Amniotic stem cell (primary cell): ENCODE data around the gene EPN3.

Experiments used
- DNase-seq: peaks from one replicate; lab custom pipeline; 2025; lab: John Stamatoyannopoulos, UW

EPN3 gene

DNA sequence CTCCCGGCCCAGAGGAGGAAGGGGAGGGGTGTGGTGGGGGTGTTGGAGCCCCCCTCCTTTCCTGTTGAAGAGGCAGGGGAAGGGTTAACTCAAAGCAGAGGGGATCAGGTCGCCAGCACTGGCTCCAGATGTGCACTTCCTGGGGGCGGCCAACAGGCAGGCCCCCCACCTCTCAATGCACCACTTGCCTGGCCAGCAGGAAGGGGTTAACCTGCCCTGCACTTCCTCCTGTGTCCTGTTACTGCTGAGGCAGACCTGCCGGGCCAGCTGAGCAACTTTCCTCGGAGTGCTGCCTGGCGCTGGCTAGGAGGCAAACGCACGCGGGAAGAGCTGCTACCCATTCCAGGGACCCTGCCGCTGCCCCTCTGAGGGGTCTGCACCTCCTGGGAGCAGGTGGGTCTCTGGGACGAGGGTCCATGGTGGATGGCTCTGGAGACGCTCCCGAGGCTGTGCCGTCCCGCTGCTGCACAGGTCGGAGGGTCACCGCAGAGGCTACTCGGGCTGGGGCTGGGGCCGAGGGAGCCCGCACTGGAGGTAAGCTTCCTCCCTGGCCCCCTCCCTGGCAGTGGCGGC is at the start of gene EPN3:
Gene EPN3, plus strand, starts transcription at position 284 of the 573 bp plus-strand sequence. CDS start 3,822 bp downstream, outside the sequence.
- DNase-seq, result no peak

DNA sequence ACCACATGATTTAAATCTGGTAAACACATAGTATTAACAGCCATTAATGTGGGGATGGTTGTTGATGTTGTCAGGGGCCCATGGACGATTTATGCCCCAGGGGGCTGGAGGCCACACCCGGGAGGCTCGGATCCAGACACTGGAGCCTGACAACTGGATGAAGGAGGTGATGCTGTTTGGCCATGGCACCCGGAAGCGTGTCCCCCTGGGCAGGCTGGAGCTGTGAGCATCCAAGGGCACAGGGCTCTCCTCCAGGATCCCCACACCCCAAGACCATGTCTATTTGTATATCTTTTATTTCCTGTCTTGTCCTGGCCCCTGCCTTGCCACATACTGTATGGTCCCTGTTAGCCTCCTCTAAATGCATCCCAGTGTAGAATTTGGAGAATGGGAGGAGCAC is 49.3 kb upstream of the EPN3 start:
- DNase-seq, result no peak

DNA sequence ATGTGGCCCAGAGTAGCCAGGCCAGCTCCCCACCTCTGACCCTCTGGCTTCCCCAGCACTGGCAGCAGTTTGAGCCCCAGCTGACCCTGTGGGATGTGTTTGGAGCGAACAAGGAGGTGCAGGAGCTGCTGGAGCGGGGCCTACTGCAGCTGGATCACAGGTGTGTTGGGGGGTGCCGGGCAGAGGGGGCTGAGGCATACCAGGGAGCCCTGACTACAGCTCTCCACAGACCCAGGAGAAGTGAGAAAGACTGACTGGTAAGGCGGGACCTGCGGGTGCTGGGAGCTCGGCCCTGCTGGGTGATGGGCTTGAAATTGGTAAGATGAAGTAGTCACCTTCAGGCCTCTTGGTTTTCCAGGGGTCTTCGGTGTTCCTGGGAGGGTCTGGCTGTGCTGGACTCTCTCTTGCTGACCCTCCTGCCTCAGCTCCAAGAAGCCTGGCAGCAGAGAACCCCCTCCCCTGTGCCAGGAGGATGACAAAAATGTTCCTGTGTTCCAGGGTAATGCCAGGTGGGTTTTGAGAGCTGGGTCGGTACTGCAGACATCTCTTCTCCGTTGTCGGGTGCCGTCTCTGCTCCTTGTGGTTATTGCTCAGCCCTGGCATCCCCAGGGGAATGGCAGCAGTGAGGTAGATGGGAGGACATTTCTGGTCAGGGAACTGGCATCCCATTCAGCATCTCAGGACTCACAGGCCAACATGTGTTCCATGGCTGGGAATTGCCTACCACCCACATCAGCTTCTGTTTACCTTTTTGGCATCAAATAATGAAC is 48.0 kb upstream of the EPN3 start:
- DNase-seq, result no peak

DNA sequence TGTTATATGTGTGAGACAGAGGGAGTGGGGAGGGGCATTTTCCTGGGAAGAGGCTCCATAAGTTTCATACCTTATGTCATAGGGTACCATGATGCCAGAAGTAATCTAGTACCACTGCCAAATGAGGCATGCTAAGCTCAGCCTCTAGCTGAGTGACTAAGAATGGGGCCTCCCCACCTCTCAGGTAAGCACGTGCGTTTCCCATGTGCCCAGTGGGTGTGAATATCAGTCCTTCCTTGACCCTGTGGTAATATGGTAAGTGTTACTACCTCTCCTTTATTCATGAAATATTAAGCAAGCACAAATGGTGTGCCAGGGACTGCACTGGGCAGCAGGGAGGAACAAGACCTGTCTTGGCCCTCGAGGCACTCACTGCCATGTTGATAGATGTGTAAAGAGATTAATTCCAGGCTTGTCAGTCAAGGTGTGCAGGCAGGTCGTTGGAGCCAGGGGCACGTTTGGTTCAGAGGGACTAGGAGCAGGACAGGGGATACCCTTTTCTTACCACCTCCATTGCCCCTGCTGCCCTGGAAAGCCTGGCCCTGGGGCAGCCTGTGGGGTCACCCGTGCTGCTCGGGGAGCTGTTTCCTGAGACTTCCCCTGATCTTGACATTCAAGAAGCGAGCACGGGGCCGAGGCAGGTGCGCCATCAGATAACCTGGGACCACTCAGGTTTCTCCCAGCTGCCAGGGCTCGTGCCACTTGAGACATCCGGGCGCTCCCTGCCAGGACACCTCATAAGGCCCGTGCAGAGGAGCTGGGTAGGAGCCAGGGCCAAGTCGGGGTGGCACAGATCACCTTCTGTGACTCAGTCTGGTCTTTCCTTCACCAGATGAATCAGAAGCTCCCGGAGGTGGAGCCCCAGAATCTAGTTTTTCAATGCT is 45.1 kb upstream of the EPN3 start:
- DNase-seq, result no peak

DNA sequence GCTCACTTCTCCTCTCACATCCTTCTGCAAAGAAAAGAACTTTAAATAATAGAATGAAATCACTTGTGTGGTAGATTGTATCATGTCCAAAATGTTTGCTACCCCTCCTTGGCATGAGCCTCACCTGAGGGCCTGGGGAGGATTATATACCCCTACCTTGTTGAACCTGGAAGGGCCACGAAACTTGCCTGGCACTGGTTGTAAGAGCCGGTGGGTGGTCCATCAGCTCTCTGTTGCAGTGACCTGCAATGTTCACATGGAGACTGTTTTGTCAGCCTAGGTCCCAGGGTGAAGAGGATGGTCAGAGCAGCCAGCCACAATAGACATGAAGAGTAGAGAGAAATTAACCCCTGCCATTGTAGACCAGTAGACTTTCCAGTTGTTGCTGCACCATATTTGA is 43.7 kb upstream of the EPN3 start:
- no peak for DNase-seq

DNA sequence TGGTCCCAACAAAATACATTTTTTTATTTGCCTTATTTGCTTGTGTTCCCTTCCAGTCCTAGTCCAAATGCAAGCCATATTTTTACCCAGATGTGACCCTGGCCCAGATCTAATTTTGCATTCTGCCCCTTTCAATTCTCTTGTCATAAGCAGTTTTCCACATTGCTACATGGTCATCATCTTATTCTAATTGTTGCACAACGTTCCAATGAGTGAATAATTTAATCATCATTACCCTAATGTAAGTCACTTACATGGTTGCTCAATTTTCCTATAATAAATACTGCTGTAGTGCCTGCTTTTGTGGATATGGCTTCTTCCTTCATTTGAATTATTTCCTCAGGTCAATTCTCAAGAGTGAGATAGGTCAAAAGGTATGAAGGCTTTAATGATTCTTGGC is 41.0 kb upstream of the EPN3 start:
- DNase-seq, result no peak

DNA sequence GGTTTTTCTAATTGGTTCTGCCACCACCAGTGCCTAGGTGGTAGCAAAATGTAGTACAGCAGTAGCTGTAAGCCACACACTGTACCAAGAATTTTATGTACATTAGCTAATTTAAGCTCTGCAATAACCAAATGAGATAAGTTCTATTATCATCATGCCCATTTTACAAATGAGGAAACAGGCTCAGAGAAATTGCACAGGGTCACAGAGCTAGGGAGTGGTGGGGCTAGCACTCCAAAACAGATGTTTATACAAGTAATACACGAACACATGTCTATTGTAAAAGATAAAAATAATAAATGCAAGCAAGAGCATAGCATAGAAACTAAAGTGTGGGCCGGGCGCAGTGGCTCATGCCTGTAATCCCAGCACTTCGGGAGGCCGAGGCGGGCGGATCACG is 40.3 kb upstream of the EPN3 start:
- DNase-seq, result no peak

DNA sequence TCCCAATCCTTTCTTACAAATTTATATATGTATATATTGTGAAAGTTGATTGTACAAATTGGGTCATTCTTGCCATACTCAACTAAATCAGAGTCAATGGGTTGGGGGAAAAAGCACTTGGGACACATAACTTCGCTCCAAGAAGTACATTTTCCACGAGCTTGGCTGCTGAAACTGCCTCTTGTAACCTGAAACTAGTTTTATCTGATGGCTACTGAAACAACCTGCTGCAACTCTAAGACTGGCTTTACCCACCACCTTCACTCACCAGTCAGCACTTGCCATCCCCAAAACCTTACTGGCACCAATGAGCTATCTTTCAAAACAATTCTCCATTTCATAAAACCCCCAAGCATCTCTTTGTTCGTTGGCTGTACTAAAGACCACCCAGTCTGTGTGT is 38.8 kb upstream of the EPN3 start:
- DNase-seq, result no peak

DNA sequence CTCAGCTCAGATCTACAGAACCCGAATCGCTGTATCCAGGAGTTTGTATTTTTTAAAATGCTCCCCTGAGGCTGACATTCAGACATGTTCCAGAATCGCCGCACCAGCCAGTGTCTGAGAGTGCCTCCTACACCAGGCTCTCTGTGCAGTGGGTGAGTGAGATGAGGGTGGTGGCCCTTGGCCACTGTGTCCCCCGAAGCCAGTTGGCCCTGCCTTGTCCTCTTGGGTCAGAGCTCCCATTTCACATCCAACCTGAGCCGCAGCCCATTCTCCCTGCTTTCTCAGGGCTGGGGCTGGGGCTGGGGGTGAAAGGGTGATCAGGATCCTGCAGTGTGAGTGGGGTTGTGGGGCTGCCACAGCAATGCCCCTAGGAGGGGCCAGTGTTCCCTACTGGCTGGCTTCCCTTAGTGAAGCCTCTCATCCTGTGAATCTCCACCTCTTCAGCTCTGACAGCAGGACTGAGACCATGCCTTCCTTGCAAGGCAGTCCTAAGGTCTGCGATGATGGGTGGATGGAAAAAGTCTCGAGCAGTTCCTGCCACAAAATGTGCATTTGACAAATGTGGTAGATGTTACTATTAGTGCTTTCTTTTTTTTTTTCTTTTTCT is 37.2 kb upstream of the EPN3 start:
- DNase-seq, result no peak

DNA sequence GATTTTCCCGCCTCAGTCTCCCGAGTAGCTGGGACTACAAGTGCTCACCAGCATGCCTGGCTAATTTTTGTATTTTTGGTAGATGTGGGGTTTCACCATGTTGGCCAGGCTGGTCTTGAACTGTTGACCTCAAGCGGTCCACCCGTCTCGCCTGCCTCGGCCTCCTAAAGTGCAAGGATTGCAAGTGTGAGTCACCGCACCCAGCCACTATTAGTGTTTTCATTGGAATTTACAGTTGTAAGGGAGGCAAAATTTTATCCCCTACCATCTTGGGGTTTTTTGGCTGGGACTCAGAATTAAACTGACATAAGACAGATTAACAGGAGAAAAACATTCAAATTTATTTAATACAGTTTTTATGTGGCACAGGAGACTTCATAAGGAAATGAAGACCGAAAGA is 36.6 kb upstream of the EPN3 start:
- no peak for DNase-seq

DNA sequence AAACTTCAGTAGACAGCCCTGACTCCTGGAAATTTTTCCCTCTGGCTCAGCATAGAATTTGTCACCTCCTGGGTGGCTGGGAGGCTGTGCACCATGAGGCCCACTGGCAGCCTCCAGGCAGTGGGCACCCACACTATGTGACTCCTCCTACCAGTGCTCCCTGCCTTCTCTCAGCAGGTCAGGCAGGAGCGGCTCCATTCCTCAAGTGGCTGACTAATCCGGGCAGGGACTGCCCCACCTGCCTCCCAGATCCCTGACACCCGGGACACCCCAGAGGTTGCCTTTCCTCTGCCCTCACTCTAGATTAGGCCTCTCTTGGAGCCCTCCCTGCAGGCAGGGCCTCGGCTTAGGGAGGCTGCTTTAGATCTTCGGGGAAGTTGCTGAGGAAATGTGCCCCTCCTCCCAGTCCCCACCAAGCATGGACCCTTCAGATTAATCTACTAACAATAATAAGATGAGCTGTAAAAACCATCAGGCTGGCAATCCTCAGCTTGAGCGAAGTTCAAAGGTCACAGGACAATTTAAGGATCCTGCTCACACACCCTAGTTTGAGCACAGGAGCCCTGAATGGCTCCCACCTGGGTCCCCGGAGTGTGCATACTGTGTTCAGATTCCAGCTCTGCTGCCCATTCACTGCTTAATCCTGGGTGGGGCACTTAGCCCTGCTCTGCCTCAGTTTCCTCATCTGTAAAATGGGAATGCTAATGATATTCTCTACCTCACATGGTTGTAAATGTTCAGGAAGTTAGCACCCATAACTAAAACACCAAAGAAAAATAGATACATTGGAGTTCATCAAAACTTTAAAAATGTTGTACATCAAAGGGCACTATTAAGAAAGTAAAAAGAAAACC is 34.3 kb upstream of the EPN3 start:
- no peak for DNase-seq

DNA sequence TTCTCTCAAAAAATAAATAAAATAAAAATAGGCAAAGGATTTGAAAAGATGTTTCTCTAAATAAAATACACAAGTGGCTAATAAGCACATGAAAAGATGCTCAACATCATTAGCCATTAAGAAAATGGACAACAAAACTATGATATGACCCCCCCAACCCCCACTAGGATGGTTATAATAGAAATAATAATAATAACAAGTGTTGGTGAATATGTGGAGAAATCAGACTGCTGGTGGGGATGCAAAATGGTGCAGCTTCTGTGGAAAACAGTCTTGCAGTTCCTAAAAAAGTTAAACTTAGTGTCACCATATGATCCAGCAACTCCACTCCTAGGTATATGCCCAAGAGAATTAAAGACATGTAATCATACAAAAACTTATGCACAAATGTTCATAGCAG is 33.3 kb upstream of the EPN3 start:
- no peak for DNase-seq

DNA sequence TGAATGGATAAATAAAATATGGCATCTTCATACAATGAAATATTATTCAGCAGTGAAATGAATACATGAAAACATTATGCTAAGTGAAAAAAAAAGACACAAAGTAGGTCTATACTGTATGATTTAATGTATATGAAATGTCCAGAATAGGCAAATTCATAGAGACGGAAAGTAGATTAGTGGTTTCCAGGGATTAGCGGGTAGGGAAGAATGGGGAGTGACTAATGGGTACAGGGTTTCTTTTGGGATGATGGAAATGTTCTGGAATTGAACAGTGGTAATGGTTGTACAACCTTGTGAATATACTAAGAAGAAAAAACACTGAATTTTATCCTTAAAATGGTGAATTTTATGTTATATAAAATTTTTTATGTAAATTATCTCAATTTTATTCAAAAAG is 32.8 kb upstream of the EPN3 start:
- DNase-seq, result no peak

DNA sequence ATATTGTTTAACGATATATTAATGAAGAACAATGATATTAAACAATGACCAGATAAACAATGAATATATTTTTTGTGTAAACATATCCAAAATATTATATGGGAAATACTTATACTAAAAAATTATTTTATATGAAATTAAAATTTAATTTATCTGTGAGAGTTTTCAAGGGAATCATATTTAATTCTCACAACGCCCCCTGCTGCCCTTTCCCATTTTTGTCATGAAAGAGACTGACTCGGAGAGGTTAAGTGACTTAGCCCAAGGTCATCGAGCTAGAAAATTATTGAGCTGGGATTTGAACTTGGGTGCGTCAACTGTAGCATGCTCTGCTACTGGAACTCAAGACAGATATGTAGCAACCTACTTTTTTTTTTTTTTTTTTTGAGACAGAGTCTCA is 31.5 kb upstream of the EPN3 start:
- no peak for DNase-seq

DNA sequence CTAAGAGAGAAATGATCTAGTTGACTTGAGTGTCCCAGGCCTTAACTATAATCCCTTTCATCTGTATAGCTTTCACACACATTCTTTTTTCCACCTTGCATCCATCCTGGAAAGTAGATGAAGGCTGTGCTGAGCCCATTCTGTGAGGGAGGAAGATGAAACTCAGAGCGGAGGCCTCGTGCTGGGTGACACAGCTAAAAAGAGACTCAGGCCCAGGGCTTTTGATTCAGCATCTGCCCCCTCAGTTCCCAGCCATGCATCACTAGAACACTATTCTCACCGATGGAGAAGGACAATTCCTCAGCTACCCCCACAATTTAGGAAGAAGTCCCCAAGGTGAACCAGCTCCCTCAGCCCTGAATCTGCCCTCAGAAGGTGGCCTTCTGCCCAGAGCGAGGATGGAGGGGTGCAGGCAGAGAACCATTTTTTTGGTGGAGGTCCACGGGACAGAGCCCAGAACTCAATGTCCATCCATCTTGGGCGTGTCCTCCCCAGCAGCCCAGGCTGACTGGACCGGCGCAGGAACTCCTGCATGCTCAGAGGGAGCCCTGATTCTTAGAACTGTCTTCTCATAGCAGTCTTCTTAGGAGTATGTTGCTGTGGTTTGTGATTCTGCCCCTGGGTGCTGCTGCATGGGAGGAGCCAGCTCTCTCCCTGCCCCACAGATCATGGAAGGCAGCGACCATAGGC is 30.1 kb upstream of the EPN3 start:
- no peak for DNase-seq

DNA sequence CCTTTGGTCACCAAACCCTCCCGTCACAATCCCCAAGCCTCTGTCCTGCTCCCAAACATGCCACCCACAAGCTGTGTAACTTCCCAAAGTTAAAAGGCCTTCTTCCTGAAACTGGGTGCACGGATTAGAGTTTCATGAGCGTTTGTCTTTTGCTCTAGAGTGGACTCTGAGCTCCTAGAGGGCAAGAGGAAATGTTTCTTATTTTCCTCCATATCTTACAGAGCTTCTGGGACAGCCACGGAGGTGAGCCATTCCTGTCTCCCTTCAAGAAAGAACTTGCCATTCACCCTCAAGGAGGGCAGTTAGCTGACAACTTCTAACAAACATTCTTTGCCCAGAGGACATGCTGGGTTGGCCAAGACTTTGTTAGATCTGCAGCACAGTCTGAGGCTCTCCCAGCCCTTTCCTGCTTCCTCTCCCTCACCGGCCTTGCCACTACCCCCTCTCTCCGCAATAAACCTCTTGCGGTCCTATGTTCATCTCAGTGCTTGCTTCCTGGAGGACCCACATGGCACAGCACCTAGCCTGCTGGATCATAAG is 26.9 kb upstream of the EPN3 start:
- no peak for DNase-seq

DNA sequence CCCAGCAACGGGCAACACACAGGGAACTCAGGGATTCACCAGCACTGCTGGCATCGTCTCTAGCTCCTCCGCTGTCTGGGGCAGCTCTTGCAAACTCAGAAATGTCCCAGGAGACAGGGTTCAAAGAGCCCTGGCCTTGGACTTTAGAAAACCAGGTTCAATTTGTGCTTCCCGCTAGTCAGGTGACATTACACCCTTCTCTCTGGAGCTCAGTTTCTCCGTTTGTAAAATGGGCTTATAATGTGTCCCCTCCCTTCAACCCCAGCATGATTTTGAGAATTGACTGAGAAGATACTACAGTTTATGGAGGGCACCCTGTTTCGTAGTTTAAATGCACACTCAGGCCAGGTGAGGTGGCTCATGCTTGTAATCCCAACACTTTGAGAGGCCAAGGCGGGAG is 26.2 kb upstream of the EPN3 start:
- no peak for DNase-seq

DNA sequence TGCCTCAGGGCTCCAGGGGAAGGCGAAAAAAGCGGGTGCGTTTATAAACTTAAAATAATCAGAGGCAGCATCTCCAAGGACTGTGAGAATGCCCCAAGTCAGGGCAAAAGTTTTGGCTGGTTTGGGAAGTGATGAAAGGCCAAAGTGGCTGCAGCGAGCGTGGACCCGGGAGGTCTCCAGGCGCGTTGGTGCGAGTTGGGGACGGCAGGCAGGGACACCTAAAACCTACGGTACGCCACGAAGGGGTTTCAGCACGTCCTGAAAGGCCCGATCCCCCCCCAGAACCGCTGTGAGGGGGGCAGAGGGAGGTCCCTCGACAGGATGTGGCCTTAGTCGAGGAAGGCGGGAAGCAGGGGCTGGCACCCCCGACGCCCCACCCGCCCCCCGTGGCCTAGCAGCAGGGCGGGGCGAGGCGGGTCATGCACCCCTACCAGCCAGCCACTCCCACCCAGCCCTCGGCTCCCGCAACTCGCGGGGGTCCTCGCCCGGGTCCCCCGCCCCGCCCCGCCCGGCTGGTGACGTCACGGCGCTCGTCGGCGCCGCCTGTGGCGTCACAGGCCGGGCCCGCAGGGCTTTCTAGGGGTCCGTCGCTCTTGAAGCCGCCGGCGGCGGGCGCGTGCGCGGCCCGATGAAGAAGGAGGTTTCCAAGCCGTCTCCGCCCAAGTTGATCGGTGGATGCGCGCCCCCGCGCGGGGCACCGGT is 24.5 kb upstream of the EPN3 start, which contains the start of gene MYCBPAP:
Gene MYCBPAP, plus strand, starts transcription at position 569 of the 702 bp plus-strand sequence. CDS start 236 bp downstream, outside the sequence.
- no peak for DNase-seq

DNA sequence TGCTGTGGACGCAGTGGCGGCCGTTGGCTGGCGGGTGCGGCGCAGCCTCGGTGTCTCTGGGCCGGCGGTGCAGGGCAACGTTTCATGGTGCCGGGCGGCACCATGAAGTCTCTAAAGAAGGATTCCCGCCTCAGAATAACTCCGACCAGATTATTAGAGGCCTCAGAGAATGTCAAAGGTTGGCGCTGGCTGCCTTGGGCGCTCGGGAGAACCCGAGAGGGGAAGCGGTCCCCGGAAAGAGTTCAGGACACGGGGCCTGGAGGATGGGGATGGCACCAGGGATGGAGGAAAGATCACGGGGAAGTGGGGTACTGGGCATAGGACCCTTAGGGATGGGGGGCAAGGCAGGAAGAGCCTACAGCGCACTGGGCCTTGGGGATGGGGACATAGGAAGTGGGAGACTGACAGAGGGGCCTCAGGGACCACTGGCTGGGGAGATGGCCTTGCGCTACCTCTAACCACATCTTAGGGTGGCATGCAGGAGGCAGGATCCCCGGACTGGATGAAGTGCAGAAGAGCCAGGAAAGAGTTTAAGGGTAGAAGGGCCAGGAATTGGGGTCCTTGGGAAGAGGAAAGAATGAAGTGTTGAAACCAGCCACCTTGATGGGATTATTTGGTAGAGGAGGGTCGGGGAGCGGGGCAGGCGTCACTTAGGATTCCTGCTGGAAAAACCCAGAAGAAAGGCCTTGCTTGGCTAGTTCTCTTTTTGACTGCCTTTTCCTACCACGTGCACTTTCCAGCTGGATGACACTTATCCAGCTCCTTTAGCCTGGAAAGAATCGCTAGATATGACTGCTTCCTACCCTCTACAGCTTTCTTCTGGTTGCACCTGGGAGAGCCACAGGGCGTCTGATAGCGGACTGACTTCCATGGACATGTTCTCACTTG is 23.7 kb upstream of the EPN3 start:
- no peak for DNase-seq
